H9 (cell line): ENCODE data around the gene PCDH9. TPM values are rescaled to one million over a fixed set of nuclear protein-coding genes. Genes with fewer than 3 reads are reported as not detected.

Experiments used
- DNase-seq: peaks from one replicate; pipeline ENCODE4 v3.0.0-alpha.2; 2017
- H2AFZ ChIP-seq: one replicate; pipeline ENCODE4 v1.6.1; 2013; ENCODE audit warnings: mild to moderate bottlenecking, low read length, control low read depth, moderate library complexity
- H2AK5ac ChIP-seq: 2 replicates; pipeline ENCODE4 v1.6.1; 2013; ENCODE audit warnings: low read length, control low read depth, mixed read lengths; ENCODE audit not compliant: insufficient read length
- H2BK120ac ChIP-seq: one replicate; pipeline ENCODE4 v1.6.1; 2013; ENCODE audit warnings: low read depth, mild to moderate bottlenecking, low read length, control low read depth, inconsistent platforms; ENCODE audit not compliant: poor library complexity, severe bottlenecking
- H2BK12ac ChIP-seq: 2 replicates; pipeline ENCODE4 v1.6.1; 2013; ENCODE audit warnings: low read length, control low read depth, mixed read lengths, low read depth; ENCODE audit not compliant: insufficient read length
- H2BK15ac ChIP-seq: 2 replicates; pipeline ENCODE4 v1.6.1; 2013; ENCODE audit warnings: low read depth, low read length, control low read depth
- H2BK20ac ChIP-seq: one replicate; pipeline ENCODE4 v1.6.1; 2013; ENCODE audit warnings: low read depth, mild to moderate bottlenecking, low read length, control low read depth, inconsistent platforms; ENCODE audit not compliant: poor library complexity, severe bottlenecking
- H2BK5ac ChIP-seq: 2 replicates; pipeline ENCODE4 v1.6.1; 2013; ENCODE audit warnings: low read length, control low read depth, mixed read lengths; ENCODE audit not compliant: insufficient read length
- H3K14ac ChIP-seq: 2 replicates; pipeline ENCODE4 v1.6.1; 2013; ENCODE audit warnings: low read length, control low read depth; ENCODE audit not compliant: insufficient read depth
- H3K18ac ChIP-seq: 2 replicates; pipeline ENCODE4 v1.6.1; 2013; ENCODE audit warnings: low read depth, mild to moderate bottlenecking, mixed read lengths, low read length, control low read depth; ENCODE audit not compliant: insufficient read length
- H3K23ac ChIP-seq: 2 replicates; pipeline ENCODE4 v1.6.1; 2013; ENCODE audit warnings: low read length, control low read depth, mixed read lengths, low read depth; ENCODE audit not compliant: insufficient read length
- H3K23me2 ChIP-seq: 2 replicates; pipeline ENCODE4 v1.6.1; 2013; ENCODE audit warnings: low read depth, mild to moderate bottlenecking, mixed read lengths, low read length, control low read depth; ENCODE audit not compliant: insufficient read length, poor library complexity, severe bottlenecking
- H3K27ac ChIP-seq: 2 replicates; pipeline ENCODE4 v1.5.1; 2013; ENCODE audit warnings: low read length, control low read depth, mixed read lengths, low read depth; ENCODE audit not compliant: insufficient read length
- H3K27me3 ChIP-seq: 2 replicates; pipeline ENCODE4 v1.6.1; 2013; ENCODE audit warnings: low read length, control low read depth, inconsistent platforms; ENCODE audit not compliant: insufficient read depth
- H3K4ac ChIP-seq: 2 replicates; pipeline ENCODE4 v1.6.1; 2013; ENCODE audit warnings: low read depth, mild to moderate bottlenecking, control low read depth, inconsistent platforms, low read length, moderate library complexity
- H3K4me1 ChIP-seq: 2 replicates; pipeline ENCODE4 v1.6.1; 2013; ENCODE audit warnings: low read length, control low read depth, inconsistent platforms; ENCODE audit not compliant: insufficient read depth
- H3K4me2 ChIP-seq: 2 replicates; pipeline ENCODE4 v1.6.1; 2013; ENCODE audit warnings: low read length, control low read depth, mixed read lengths; ENCODE audit not compliant: insufficient read length, insufficient read depth
- H3K56ac ChIP-seq: 2 replicates; pipeline ENCODE4 v1.6.1; 2013; ENCODE audit warnings: low read depth, mild to moderate bottlenecking, mixed read lengths, low read length, control low read depth; ENCODE audit not compliant: insufficient read length
- H3K79me1 ChIP-seq: 2 replicates; pipeline ENCODE4 v1.6.1; 2013; ENCODE audit warnings: low read depth, mild to moderate bottlenecking, moderate library complexity, low read length, control low read depth, inconsistent platforms; ENCODE audit not compliant: insufficient read depth, poor library complexity, severe bottlenecking
- H3K79me2 ChIP-seq: 2 replicates; pipeline ENCODE4 v1.6.1; 2013; ENCODE audit warnings: low read length, control low read depth, inconsistent platforms; ENCODE audit not compliant: insufficient read depth
- H3K9ac ChIP-seq: 2 replicates; pipeline ENCODE4 v1.6.1; 2013; ENCODE audit warnings: low read length, control low read depth, mixed read lengths; ENCODE audit not compliant: insufficient read length; ENCODE audit errors: extremely low read depth
- H3K9me3 ChIP-seq: one replicate; pipeline ENCODE4 v1.6.1; 2013; ENCODE audit warnings: low read depth, low read length, inconsistent platforms; ENCODE audit not compliant: control insufficient read depth
- H3T11ph ChIP-seq: one replicate; pipeline ENCODE4 v1.6.1; 2013; ENCODE audit warnings: mild to moderate bottlenecking, low read length, control low read depth, inconsistent platforms
- H4K20me1 ChIP-seq: one replicate; pipeline ENCODE4 v1.6.1; 2013; ENCODE audit not compliant: control insufficient read depth, insufficient read length, insufficient read depth
- H4K5ac ChIP-seq: 2 replicates; pipeline ENCODE4 v1.6.1; 2013; ENCODE audit warnings: low read depth, mild to moderate bottlenecking, mixed read lengths, low read length, control low read depth; ENCODE audit not compliant: insufficient read length
- H4K8ac ChIP-seq: replicated peaks from 2 replicates; pipeline ENCODE4 v1.6.1; 2013; ENCODE audit warnings: low read length, control low read depth, mixed read lengths, low read depth; ENCODE audit not compliant: insufficient read length
- H4K91ac ChIP-seq: 2 replicates; pipeline ENCODE4 v1.6.1; 2013; ENCODE audit warnings: low read depth, mild to moderate bottlenecking, moderate library complexity, mixed read lengths, low read length, control low read depth; ENCODE audit not compliant: insufficient read length
- H3K27ac Mint-ChIP-seq, 3 experiments: 2 replicates in 2 of 3; 3 replicates in 1 of 3; pipeline ENCODE4 v1.8.0; 2020 to 2021; ENCODE audit warnings: mixed read lengths in 3 of 3, mild to moderate bottlenecking in 1 of 3, moderate library complexity in 1 of 3
- H3K27me3 Mint-ChIP-seq: 2 replicates; pipeline ENCODE4 v1.8.0; 2021; ENCODE audit warnings: low read depth, mild to moderate bottlenecking, moderate library complexity, mixed read lengths
- H3K36me3 Mint-ChIP-seq, 3 experiments: 2 replicates in 2 of 3; 3 replicates in 1 of 3; pipeline ENCODE4 v1.8.0; 2020 to 2021; ENCODE audit warnings: low read depth in 3 of 3, mixed read lengths in 3 of 3; ENCODE audit not compliant: insufficient read depth in 1 of 3
- H3K4me1 Mint-ChIP-seq, 2 experiments: 2 replicates each; pipeline ENCODE4 v1.8.0; 2020; ENCODE audit warnings: mixed read lengths in 2 of 2
- H3K4me3 Mint-ChIP-seq, 2 experiments: 2 replicates in 1 of 2; 3 replicates in 1 of 2; pipeline ENCODE4 v1.8.0; 2020 to 2021; ENCODE audit warnings: mild to moderate bottlenecking in 2 of 2, mixed read lengths in 2 of 2, moderate library complexity in 1 of 2
- H3K9me3 Mint-ChIP-seq, 2 experiments: 2 replicates in 1 of 2; 3 replicates in 1 of 2; pipeline ENCODE4 v1.8.0; 2020; ENCODE audit warnings: mild to moderate bottlenecking in 2 of 2, mixed read lengths in 2 of 2, moderate library complexity in 1 of 2
- WGBS: extraction: QIAGEN DNeasy Blood & Tissue Kit; methylation state at CpG from one replicate; pipeline ENCODE4 v1.1.7; 2013; ENCODE audit warnings: missing lambda C conversion rate, low lambda C conversion rate, mixed read lengths; ENCODE audit not compliant: insufficient read length; ENCODE audit errors: extremely low coverage; 5-methylcytosine and 5-hydroxymethylcytosine counted together
- total RNA-seq: library from RNA; stranded (reverse); gene quantifications from 2 replicates; pipeline ENCODE4 v1.2.1, GENCODE V29; 2021
- TF ChIP-seq, protein P1 (sequence below): fragments of 200-600 bp; sonication (generic); conservative IDR thresholded peaks from 3 replicates; pipeline ENCODE4 v1.8.0; 2021; ENCODE audit warnings: antibody characterized with exemption, mild to moderate bottlenecking

Gene PCDH9
- total RNA-seq, 1 experiment from 2014 or later: 0.11 TPM

DNA sequence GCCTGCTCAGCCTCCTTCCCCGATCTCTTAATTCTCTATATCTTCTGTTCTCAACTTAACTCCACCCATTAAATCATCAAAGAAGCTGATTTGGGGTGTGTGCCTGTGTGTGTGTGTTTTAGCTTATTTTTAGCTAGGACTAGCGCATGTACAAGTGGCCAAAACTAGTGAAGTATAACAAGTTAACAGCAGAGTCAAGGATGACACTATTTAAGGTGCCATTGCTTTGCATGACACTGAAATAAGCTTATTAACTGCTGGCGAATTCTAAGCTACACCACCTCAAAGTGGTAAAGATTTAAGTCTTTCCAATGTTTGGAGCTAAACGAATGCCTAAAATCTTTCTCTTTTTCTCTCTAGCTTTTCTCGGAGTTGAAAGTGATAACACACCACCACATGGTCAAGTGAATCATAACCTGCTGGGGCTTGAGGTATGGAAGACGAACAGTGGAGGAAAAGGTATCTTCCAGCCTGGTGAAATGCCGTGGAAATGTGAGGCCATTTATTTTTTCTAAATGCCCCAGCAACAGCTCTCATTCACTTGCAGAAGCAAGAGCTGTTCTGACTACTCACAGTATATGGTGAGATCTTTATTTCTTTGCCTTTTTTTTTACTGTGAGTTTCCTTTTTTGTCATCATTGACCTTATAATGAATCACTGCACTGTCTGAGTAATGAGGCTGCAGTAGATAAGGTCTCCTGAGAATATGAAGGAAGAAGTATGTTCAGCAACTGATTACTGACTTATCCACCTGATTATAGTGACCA is 570.3 kb downstream of the PCDH9 start:
- H3K9ac ChIP-seq: no peak overlapping the region
- H2BK5ac ChIP-seq: no peak overlapping the region
- no peaks in the 10 kb centered on the region; the same call in 1 of the 2 replicates for H3K4me1 ChIP-seq
- H3K14ac ChIP-seq: no peak overlapping the region
- Mint-ChIP-seq H3K4me1 (peaks cover 4 to 5% of the 10 kb centered on the region in 2 experiments; a peak in 3 of 4 replicates), H3K27ac (no peak overlapping the region), H3K36me3 (no peaks in the 10 kb centered on the region), H3K27me3 (no peaks in the 10 kb centered on the region), H3K4me3 (no peak overlapping the region), H3K9me3 (no peaks in the 10 kb centered on the region)
- H3K79me1 ChIP-seq: no peaks in the 10 kb centered on the region
- no peak overlapping the region for H2AK5ac ChIP-seq
- no peak overlapping the region for H3K18ac ChIP-seq
- no peak overlapping the region for H2BK120ac ChIP-seq
- no peak overlapping the region for H4K5ac ChIP-seq
- no peaks in the 10 kb centered on the region for H3K79me2 ChIP-seq
- H4K91ac ChIP-seq: no peak overlapping the region
- H2BK15ac ChIP-seq: no peak overlapping the region
- H3K23ac ChIP-seq: no peak overlapping the region
- no peak overlapping the region for H3T11ph ChIP-seq
- TF ChIP-seq, protein P1, sequence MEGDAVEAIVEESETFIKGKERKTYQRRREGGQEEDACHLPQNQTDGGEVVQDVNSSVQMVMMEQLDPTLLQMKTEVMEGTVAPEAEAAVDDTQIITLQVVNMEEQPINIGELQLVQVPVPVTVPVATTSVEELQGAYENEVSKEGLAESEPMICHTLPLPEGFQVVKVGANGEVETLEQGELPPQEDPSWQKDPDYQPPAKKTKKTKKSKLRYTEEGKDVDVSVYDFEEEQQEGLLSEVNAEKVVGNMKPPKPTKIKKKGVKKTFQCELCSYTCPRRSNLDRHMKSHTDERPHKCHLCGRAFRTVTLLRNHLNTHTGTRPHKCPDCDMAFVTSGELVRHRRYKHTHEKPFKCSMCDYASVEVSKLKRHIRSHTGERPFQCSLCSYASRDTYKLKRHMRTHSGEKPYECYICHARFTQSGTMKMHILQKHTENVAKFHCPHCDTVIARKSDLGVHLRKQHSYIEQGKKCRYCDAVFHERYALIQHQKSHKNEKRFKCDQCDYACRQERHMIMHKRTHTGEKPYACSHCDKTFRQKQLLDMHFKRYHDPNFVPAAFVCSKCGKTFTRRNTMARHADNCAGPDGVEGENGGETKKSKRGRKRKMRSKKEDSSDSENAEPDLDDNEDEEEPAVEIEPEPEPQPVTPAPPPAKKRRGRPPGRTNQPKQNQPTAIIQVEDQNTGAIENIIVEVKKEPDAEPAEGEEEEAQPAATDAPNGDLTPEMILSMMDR: no peak
- no peak overlapping the region for H3K27ac ChIP-seq
- no peaks in the 10 kb centered on the region for H3K27me3 ChIP-seq
- no CpG with 5 or more reads among the region's 7 CpGs for WGBS
- H3K4ac ChIP-seq: no peak overlapping the region
- no peaks in the 10 kb centered on the region for H3K23me2 ChIP-seq
- H3K9me3 ChIP-seq: no peaks in the 10 kb centered on the region
- no peak overlapping the region for H4K8ac ChIP-seq
- no peak overlapping the region for H2BK12ac ChIP-seq
- no peak overlapping the region for H2BK20ac ChIP-seq
- H4K20me1 ChIP-seq: no peaks in the 10 kb centered on the region
- H3K56ac ChIP-seq: no peak overlapping the region
- no peak overlapping the region for H3K4me2 ChIP-seq
- DNase-seq: no peak
- no peak overlapping the region for H2AFZ ChIP-seq
